HG02840 (cell line): ENCODE data around the gene LRP1.

Source experiments
- ATAC-seq: cut with Tn5 transposase; IDR thresholded peaks from one replicate; pipeline ENCODE4 v1.9.1; 2021; ENCODE audit warnings: mild to moderate bottlenecking, moderate library complexity, moderate number of reproducible peaks; ENCODE audit not compliant: unreplicated experiment, low FRiP score

The LRP1 gene

GRCh38 chr12:57230381-57231155 lies 102.3 kb downstream of the LRP1 start:
- no peak for ATAC-seq

GRCh38 chr12:57231276-57232021 lies 103.2 kb downstream of the LRP1 start:
- ATAC-seq = no peak

GRCh38 chr12:57232156-57232756 lies 104.0 kb downstream of the LRP1 start:
- no peak for ATAC-seq

- ATAC-seq = no peak
Measured at GRCh38 chr12:57233357-57234232, 105.3 kb downstream of the LRP1 start.

GRCh38 chr12:57234233-57234570 lies 105.9 kb downstream of the LRP1 start:
- ATAC-seq = no peak

- ATAC-seq = no peak
Measured at GRCh38 chr12:57234571-57235016, 106.3 kb downstream of the LRP1 start.

GRCh38 chr12:57235017-57235727 lies 106.9 kb downstream of the LRP1 start:
- no peak for ATAC-seq

- no peak for ATAC-seq
Measured at GRCh38 chr12:57235728-57236131, 107.4 kb downstream of the LRP1 start.

- no peak for ATAC-seq
Measured at GRCh38 chr12:57236201-57236924, 108.1 kb downstream of the LRP1 start.

- no peak for ATAC-seq
Measured at GRCh38 chr12:57236925-57237595, 108.8 kb downstream of the LRP1 start.

- no peak for ATAC-seq
Measured at GRCh38 chr12:57237596-57237931, 109.3 kb downstream of the LRP1 start.

- no peak for ATAC-seq
Measured at GRCh38 chr12:57237932-57238853, 109.9 kb downstream of the LRP1 start.

- ATAC-seq = peak; percentile 40
Measured at GRCh38 chr12:57238854-57239554, 110.7 kb downstream of the LRP1 start.

- no peak for ATAC-seq
Measured at GRCh38 chr12:57239587-57240065, 111.3 kb downstream of the LRP1 start.

GRCh38 chr12:57240066-57240921 lies 112.0 kb downstream of the LRP1 start:
- no peak for ATAC-seq

- no peak for ATAC-seq
Measured at GRCh38 chr12:57240926-57241401, 112.7 kb downstream of the LRP1 start.
